Activated CD4-positive, alpha-beta T cell treated with anti-CD3 and anti-CD28 coated beads for 36 hours (primary cell): ENCODE results near the gene PTPRG. TPM values are rescaled to one million over a fixed set of nuclear protein-coding genes. Genes with fewer than 3 reads are reported as not detected.

Experiments used
- ATAC-seq: fragments of 200-7000 bp; cut with Tn5 transposase; one replicate; pipeline ENCODE4 v1.10.0; 2021; ENCODE audit warnings: mild to moderate bottlenecking, moderate library complexity
- CTCF ChIA-PET: fragments of 350-600 bp; sonication (Branson Sonifier 250); formaldehyde crosslinking; loops from one replicate; lab custom pipeline; 2021; ENCODE audit warnings: antibody characterized with exemption; lab: Charles Lee
- POLR2A ChIA-PET: fragments of 350-600 bp; sonication (Branson Sonifier 250); formaldehyde crosslinking; loops from one replicate; lab custom pipeline; 2021; ENCODE audit warnings: antibody characterized with exemption, inconsistent platforms; lab: Charles Lee
- DNase-seq: peaks from one replicate; pipeline ENCODE4 v3.0.0-alpha.2; 2020
- H3K27ac Mint-ChIP-seq: one replicate; pipeline ENCODE4 v1.8.0; 2021; ENCODE audit warnings: mixed read lengths
- H3K27me3 Mint-ChIP-seq: one replicate; pipeline ENCODE4 v1.8.0; 2021; ENCODE audit warnings: mixed read lengths
- H3K36me3 Mint-ChIP-seq: one replicate; pipeline ENCODE4 v1.8.0; 2021; ENCODE audit warnings: low read depth, mixed read lengths
- H3K4me1 Mint-ChIP-seq: one replicate; pipeline ENCODE4 v1.8.0; 2021; ENCODE audit warnings: mixed read lengths
- H3K4me3 Mint-ChIP-seq: one replicate; pipeline ENCODE4 v1.8.0; 2021; ENCODE audit warnings: mild to moderate bottlenecking, moderate library complexity, mixed read lengths
- H3K9me3 Mint-ChIP-seq: one replicate; pipeline ENCODE4 v1.8.0; 2021; ENCODE audit warnings: low read depth, mixed read lengths
- intact Hi-C, 2 experiments: fragments of 100-400 bp; cut with DNase I in 1 of 2; cut with micrococcal nuclease in 1 of 2; formaldehyde crosslinking; loops; one replicate each; pipeline versions ENCODE4 v1.14.2 to v1.15.1; 2022 to 2024; cut with DNase I, micrococcal nuclease
- total RNA-seq, 2 experiments: library from RNA; stranded (reverse); gene quantifications; one replicate each; pipeline ENCODE4 v1.2.3, GENCODE V29; 2021

The PTPRG gene
- total RNA-seq, 2 experiments from 2014 or later = 0.32 to 0.33 TPM

DNA sequence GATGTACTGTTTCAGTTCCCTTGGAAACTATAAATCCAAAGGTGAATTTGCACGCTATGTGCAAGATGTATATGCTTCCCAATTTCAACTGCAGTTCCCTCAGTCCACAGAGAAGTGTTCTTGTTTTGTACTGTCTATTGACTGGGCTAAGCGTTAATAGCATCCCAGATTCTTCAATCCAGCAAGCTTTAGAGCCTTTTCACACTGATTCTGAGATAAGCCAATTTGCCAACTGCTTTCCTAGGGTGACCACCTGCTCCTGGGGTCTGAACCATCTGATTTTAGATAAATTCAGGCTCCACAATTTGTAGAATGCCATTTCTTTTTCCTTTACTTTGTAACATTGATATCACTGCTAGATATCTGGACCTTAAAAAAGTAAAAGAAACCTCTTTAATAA lies 340.1 kb downstream of the PTPRG start:
- CTCF ChIA-PET = no interaction called here
- H3K27me3 Mint-ChIP-seq = peaks cover 8% of the 10 kb centered on the region
- no peaks in the 10 kb centered on the region for H3K4me1 Mint-ChIP-seq
- ATAC-seq = no peak
- intact Hi-C loops = no loop called here
- no peak overlapping the region for H3K4me3 Mint-ChIP-seq
- no peaks in the 10 kb centered on the region for H3K9me3 Mint-ChIP-seq
- POLR2A ChIA-PET = no interaction called here
- H3K27ac Mint-ChIP-seq = no peak overlapping the region
- DNase-seq = no peak
- no peaks in the 10 kb centered on the region for H3K36me3 Mint-ChIP-seq

DNA sequence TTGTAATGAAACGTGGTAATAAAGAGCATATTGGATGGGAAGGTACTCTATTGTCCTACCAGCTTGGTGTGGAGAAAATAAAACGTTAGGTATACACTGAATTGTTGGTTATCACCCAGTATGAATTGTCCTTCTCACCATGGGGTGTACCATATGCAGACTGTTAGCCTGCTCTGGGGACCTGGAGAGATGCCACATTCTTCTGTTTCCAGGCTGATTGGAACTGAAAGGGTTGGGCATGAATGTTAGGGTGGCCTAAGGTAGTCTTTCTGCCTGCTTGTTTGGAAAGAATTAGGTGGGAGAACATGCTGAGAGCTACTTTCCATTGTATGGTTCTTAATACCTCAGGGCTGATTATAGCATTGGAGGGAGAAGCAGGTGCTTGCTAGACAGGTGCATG lies 340.6 kb downstream of the PTPRG start:
- H3K9me3 Mint-ChIP-seq = no peaks in the 10 kb centered on the region
- DNase-seq (no peak), ATAC-seq (no peak)
- ChIA-PET POLR2A (no interaction called here), CTCF (no interaction called here)
- intact Hi-C loops = no loop called here
- peaks cover 8% of the 10 kb centered on the region for H3K27me3 Mint-ChIP-seq
- no peaks in the 10 kb centered on the region for H3K4me1 Mint-ChIP-seq
- H3K27ac Mint-ChIP-seq = no peak overlapping the region
- no peak overlapping the region for H3K4me3 Mint-ChIP-seq
- no peaks in the 10 kb centered on the region for H3K36me3 Mint-ChIP-seq

DNA sequence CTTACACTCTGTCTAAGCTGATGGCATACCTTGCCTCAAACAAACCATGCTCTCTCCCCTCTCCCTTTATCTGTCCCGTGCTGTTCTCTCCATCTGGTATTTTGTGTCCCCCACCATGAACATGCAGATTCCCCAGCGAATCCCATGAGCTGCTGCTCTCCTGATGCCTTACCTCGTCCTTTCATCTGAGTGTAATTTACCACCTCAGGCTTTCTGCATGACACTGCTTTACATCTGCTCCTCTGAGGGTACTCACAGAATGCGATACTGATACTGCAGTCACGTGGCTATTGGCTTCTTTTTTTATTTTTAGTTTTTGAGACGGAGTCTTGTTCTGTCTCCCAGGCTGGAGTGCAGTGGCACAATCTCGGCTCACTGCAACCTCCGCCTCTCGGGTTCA lies 341.7 kb downstream of the PTPRG start:
- Mint-ChIP-seq H3K36me3 (no peaks in the 10 kb centered on the region), H3K27ac (no peak overlapping the region), H3K4me1 (no peaks in the 10 kb centered on the region), H3K27me3 (peaks cover 8% of the 10 kb centered on the region), H3K4me3 (no peak overlapping the region), H3K9me3 (no peaks in the 10 kb centered on the region)
- DNase-seq (no peak), ATAC-seq (no peak)
- CTCF ChIA-PET = no interaction called here
- intact Hi-C loops = no loop called here
- POLR2A ChIA-PET = no interaction called here

DNA sequence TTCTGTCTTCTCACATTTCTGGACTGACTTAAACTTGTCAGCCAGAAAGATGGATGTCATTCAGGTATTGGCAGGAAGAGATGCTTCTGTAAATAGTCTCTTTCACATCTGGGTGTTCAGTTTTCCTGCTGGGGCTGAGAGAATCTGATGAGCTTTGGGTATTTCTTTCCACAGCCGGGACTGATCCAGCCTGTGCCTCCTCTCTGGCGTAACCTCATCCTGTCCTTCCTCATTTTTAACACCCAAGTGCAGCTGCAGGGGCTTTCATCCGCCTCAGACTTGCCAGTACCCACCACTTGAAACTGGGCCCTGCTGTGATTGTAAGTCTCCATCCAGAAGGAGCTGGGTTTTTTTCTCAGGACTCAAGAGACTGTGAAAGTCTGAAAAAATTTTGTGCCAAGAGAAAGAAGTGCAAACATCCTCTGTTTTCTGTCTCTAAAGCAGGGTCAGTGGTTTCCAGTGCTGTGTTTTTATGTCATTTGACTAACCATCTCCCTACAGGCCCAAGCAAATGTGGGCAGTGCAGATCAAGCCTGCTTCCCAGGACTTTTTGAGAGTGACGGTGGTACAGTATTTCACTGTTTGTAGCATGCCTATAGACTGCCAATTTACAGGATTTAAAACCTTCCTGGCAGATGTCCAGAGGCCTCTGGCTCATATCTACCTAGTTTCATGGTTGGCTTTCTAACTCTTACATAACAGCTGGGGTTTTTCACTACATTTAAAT lies 342.7 kb downstream of the PTPRG start:
- Mint-ChIP-seq H3K27me3 (peaks cover 6% of the 10 kb centered on the region), H3K9me3 (no peaks in the 10 kb centered on the region), H3K4me1 (no peaks in the 10 kb centered on the region), H3K4me3 (no peak overlapping the region), H3K36me3 (no peaks in the 10 kb centered on the region), H3K27ac (no peak overlapping the region)
- ChIA-PET CTCF (interaction anchor here (1.2 kb wide), 1 partner anchor 46 kb away, joined by 3 read pairs; no protein-coding TSS in a partner anchor), POLR2A (no interaction called here)
- no peak for DNase-seq
- intact Hi-C loops = no loop called here
- no peak for ATAC-seq

DNA sequence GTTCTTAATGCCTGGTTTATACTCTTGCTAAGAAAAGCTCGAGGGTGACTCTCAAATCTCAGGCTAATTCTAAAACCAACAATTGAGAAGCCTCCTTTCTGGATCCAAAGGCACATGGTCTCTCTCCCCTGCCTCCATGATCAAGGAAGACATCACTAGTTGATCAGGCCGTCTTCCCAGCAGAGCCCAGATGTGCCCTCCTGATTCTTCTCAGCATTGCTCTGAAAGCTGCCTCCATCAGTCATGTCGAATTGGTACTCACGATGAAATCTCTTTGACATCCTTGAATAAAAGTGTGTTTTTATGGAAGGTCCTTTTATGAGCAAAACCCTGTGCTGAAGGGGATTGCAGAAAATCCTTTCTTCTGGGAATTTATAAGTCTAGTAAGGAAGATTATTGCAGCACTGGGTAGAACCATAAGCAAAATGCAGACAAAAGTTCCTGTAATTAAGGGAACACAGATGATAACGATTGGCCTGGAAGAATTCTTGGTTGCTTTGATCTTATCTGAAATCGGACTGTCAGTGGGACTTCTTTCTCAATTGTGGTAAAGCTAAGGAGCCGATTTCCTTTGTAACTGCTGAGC lies 345.9 kb downstream of the PTPRG start:
- ChIA-PET CTCF (interaction anchor here (0.5 to 0.7 kb wide), 2 partner anchors 12 to 549 kb away, joined by 3 to 4 read pairs; no protein-coding TSS in a partner anchor), POLR2A (no interaction called here)
- H3K27ac Mint-ChIP-seq = no peak overlapping the region
- peaks cover 5% of the 10 kb centered on the region for H3K27me3 Mint-ChIP-seq
- no peaks in the 10 kb centered on the region for H3K36me3 Mint-ChIP-seq
- DNase-seq (no peak), ATAC-seq (no peak)
- intact Hi-C loops = no loop called here
- H3K4me1 Mint-ChIP-seq = no peaks in the 10 kb centered on the region
- H3K4me3 Mint-ChIP-seq = no peak overlapping the region
- H3K9me3 Mint-ChIP-seq = no peaks in the 10 kb centered on the region

DNA sequence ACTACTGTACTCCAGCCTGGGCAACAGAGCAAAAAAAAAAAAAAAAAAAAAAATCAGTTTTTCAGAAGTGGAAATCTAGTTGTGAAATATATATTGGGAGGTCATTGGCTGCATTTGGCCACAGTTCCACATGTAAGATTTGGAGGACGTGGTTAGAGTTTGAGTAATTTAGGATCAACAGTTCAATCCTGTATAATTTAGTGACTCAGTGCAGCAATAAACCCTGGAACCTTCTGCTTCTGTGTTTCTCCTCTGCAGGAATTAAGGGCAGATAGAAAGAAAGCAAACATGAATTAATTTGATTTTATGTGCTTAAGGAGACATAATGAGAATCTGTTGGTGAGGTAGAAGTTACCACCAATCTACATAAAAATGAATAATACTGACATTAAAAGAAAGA lies 347.0 kb downstream of the PTPRG start:
- H3K27me3 Mint-ChIP-seq = peaks cover 5% of the 10 kb centered on the region
- CTCF ChIA-PET = interaction anchor here (0.6 kb wide), 1 partner anchor 248 kb away, joined by 3 read pairs; no protein-coding TSS in a partner anchor
- intact Hi-C loops = no loop called here
- POLR2A ChIA-PET = interaction anchor here (0.6 kb wide), 1 partner anchor 106 kb away, joined by 4 read pairs; no protein-coding TSS in a partner anchor
- DNase-seq (no peak), ATAC-seq (no peak)
- H3K4me3 Mint-ChIP-seq = no peak overlapping the region
- no peak overlapping the region for H3K27ac Mint-ChIP-seq
- H3K9me3 Mint-ChIP-seq = no peaks in the 10 kb centered on the region
- no peaks in the 10 kb centered on the region for H3K36me3 Mint-ChIP-seq
- H3K4me1 Mint-ChIP-seq = no peaks in the 10 kb centered on the region

DNA sequence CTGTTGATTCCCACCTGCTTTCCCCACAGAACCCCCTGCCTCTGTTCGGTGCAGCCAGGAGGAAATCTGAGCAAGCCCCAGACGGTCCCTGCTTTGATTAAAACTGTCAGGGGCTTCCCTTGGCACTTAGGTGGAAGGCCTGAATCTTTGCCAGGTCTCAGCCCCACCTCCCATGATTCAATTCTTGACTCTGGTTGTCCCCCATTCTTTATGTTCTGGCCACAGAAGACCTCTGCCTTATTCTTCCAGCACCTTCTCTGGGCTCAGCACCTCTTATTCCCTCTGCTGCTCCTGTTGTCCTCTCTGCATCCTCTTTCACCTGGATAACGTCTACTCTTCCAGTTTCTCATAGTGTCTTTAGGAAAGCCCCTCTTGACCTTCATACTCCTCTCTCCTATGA lies 349.4 kb downstream of the PTPRG start:
- no peak for ATAC-seq
- no peaks in the 10 kb centered on the region for H3K4me1 Mint-ChIP-seq
- DNase-seq = no peak
- H3K36me3 Mint-ChIP-seq = no peaks in the 10 kb centered on the region
- ChIA-PET CTCF (no interaction called here), POLR2A (no interaction called here)
- intact Hi-C loops = no loop called here
- peaks cover 5% of the 10 kb centered on the region for H3K27me3 Mint-ChIP-seq
- H3K4me3 Mint-ChIP-seq = no peak overlapping the region
- H3K9me3 Mint-ChIP-seq = no peaks in the 10 kb centered on the region
- no peak overlapping the region for H3K27ac Mint-ChIP-seq

DNA sequence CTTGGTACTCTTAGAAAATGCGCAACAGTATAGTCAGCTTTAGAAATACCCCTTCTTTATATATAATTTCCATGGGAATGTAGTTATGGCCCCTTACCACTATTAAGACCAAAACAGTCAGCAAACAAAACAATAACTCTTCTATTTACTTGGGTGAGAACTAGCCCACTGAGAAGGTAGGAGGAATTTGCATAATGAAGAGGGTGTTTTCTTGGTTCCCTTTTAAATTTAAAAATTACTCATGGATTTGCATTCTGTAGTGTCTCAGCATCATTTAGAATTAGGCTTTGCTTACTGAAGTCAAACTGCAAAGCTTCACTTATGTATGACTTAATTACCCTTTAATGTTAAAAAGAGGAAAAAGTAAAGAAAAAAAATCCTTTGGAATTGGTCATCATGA lies 350.8 kb downstream of the PTPRG start:
- no peak for ATAC-seq
- H3K27me3 Mint-ChIP-seq = peaks cover 5% of the 10 kb centered on the region
- no peak for DNase-seq
- H3K4me1 Mint-ChIP-seq = no peaks in the 10 kb centered on the region
- H3K27ac Mint-ChIP-seq = no peak overlapping the region
- intact Hi-C loops = no loop called here
- ChIA-PET POLR2A (no interaction called here), CTCF (no interaction called here)
- H3K36me3 Mint-ChIP-seq = no peaks in the 10 kb centered on the region
- H3K4me3 Mint-ChIP-seq = no peak overlapping the region
- no peaks in the 10 kb centered on the region for H3K9me3 Mint-ChIP-seq

DNA sequence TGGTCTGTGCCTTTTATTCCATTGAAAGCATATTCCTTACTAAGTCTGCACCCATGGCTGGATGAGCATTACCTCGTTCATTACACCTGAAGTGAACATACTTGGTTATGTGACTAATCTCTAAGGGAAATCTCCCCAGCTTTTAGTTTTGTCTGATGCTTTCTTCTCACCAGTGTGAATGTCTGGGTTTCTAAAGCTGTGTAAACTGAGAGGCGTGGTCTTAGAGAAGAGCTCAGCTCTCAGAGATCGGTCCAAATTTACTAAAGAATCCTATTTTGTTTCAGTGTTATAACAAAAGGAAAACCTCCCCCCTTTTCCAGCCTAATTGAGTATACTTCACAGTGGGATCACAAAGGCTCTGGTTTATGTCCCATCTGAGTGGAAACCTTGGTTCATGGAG lies 352.3 kb downstream of the PTPRG start:
- no peaks in the 10 kb centered on the region for H3K4me1 Mint-ChIP-seq
- intact Hi-C loops = no loop called here
- no peaks in the 10 kb centered on the region for H3K36me3 Mint-ChIP-seq
- DNase-seq = no peak
- no peak overlapping the region for H3K4me3 Mint-ChIP-seq
- peaks cover 5% of the 10 kb centered on the region for H3K27me3 Mint-ChIP-seq
- H3K9me3 Mint-ChIP-seq = no peaks in the 10 kb centered on the region
- H3K27ac Mint-ChIP-seq = no peak overlapping the region
- CTCF ChIA-PET = no interaction called here
- POLR2A ChIA-PET = no interaction called here
- no peak for ATAC-seq

DNA sequence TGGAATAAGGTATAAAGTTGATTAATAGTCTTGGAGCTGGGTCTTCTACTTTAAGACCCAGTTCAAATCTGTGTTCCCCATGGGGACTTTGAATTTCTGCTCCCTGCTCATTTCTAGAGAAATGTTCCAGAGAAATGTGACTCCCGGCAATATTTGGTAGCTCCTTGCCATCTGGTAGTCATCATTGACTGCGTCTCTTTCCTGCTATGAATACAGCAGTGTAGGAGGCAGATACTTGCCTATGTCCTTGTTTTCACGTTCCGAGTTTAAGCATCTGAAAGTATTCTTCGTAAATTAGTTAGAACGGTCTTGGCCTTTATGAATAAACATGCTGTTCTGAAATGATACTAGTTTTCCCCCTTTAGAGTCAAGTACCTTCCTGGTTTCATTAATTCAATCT lies 352.9 kb downstream of the PTPRG start:
- peaks cover 5% of the 10 kb centered on the region for H3K27me3 Mint-ChIP-seq
- ATAC-seq (no peak), DNase-seq (no peak)
- no peaks in the 10 kb centered on the region for H3K4me1 Mint-ChIP-seq
- no peaks in the 10 kb centered on the region for H3K9me3 Mint-ChIP-seq
- intact Hi-C loops = no loop called here
- no peak overlapping the region for H3K4me3 Mint-ChIP-seq
- H3K36me3 Mint-ChIP-seq = no peaks in the 10 kb centered on the region
- POLR2A ChIA-PET = no interaction called here
- CTCF ChIA-PET = no interaction called here
- H3K27ac Mint-ChIP-seq = no peak overlapping the region

DNA sequence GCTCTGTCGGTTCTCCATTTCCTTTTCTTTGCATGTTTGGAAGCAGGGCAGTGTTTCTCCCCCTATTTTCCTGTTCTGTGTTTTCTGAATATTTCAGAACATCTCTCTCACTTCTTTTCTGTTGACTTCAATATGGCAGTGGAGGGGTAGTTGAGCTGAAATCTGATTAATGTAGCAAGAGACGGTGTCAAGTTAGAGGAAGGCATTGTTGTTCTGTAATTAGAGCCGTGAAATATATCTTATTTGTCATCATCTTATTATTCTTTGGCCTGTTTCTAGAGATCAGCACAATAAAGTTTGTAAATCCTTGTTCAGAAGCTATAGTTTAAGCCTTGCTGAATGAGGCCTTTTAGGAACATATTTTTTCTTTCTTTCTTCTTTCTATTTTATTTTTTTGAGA lies 353.9 kb downstream of the PTPRG start:
- Mint-ChIP-seq H3K27me3 (peaks cover 4% of the 10 kb centered on the region), H3K27ac (no peak overlapping the region), H3K36me3 (no peaks in the 10 kb centered on the region), H3K4me1 (no peaks in the 10 kb centered on the region), H3K9me3 (no peaks in the 10 kb centered on the region), H3K4me3 (no peak overlapping the region)
- CTCF ChIA-PET = interaction anchor here (1.1 kb wide), 1 partner anchor 21 kb away, joined by 4 read pairs; no protein-coding TSS in a partner anchor
- POLR2A ChIA-PET = no interaction called here
- DNase-seq (no peak), ATAC-seq (no peak)
- intact Hi-C loops = loop anchor here in 1 of 2 experiments (5.0 kb wide), 1 partner anchor 703 kb away; no protein-coding TSS in a partner anchor

DNA sequence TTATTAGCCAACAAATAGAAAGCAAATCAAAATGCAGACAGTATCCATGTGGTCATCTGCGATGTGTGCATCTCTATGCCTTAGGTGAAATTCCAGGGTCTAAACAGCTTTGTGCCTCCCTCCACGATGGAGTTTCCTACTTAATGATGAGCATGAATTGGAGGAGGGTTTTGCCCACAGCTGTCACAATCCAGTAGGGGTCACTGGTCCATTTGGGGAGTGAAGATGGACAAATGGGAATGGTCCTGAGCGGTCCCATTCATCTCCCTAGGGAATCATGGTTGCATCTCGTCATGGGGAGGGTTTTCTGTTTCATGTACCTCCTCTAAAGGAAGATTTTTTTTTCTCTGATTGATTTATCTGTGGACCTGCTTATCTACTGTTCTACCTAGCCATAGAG lies 358.0 kb downstream of the PTPRG start:
- Mint-ChIP-seq H3K9me3 (no peaks in the 10 kb centered on the region), H3K4me1 (no peaks in the 10 kb centered on the region), H3K36me3 (no peaks in the 10 kb centered on the region), H3K4me3 (no peak overlapping the region), H3K27me3 (no peaks in the 10 kb centered on the region), H3K27ac (no peak overlapping the region)
- DNase-seq = no peak
- intact Hi-C loops = loop anchor here in 1 of 2 experiments (5.0 kb wide), 1 partner anchor 707 kb away; no protein-coding TSS in a partner anchor
- no peak for ATAC-seq
- CTCF ChIA-PET = no interaction called here
- POLR2A ChIA-PET = no interaction called here
